B cell (primary cell): ENCODE measurements around the gene VPS72. TPM values are rescaled to one million over a fixed set of nuclear protein-coding genes. Genes with fewer than 3 reads are reported as not detected.
"Not testable (repeated sequence)": the region's sequence is repeated elsewhere in the genome, so short reads cannot be mapped to it uniquely, and the experiment has no call there.

ENCODE experiments used
- ATAC-seq: fragments of 200-7000 bp; cut with Tn5 transposase; one replicate; pipeline ENCODE4 v1.10.0; 2021; ENCODE audit warnings: low read depth, mild to moderate bottlenecking, moderate number of reproducible peaks, moderate library complexity
- CTCF ChIA-PET: fragments of 350-600 bp; sonication (Branson Sonifier 250); formaldehyde crosslinking; loops from one replicate; lab custom pipeline; 2021; ENCODE audit warnings: antibody characterized with exemption, inconsistent platforms; lab: Charles Lee
- POLR2A ChIA-PET: fragments of 350-600 bp; sonication (Branson Sonifier 250); formaldehyde crosslinking; loops from one replicate; lab custom pipeline; 2021; ENCODE audit warnings: antibody characterized with exemption; lab: Charles Lee
- DNase-seq: peaks from one replicate; pipeline ENCODE4 v3.0.0; 2013
- H2AFZ ChIP-seq: 2 replicates; pipeline ENCODE4 v1.6.1; 2012; ENCODE audit warnings: mild to moderate bottlenecking, low read depth, low read length; ENCODE audit not compliant: insufficient read depth, poor library complexity, severe bottlenecking
- H3K27ac ChIP-seq, 2 donors: 1 replicate in 1 of 2; 2 replicates in 1 of 2; pipeline ENCODE4 v1.5.1; 2012 to 2013; ENCODE audit warnings: low read length in 2 of 2, mild to moderate bottlenecking in 2 of 2, moderate library complexity in 1 of 2
- H3K27me3 ChIP-seq, 4 experiments: fragments of 200-600 bp in 1 of 4; sonication (generic) in 1 of 4; replicated peaks in 1 of 4; 1 replicate in 2 of 4; 2 replicates in 2 of 4; pipeline versions ENCODE4 v1.6.1 to v1.7.0; 2013 to 2016; ENCODE audit warnings: low read length in 3 of 4, mild to moderate bottlenecking in 2 of 4, mixed read lengths in 1 of 4, moderate library complexity in 1 of 4; ENCODE audit not compliant: insufficient read depth in 4 of 4, control insufficient read depth in 3 of 4; ENCODE audit errors: control extremely low read depth in 1 of 4
- H3K36me3 ChIP-seq, 2 experiments: replicated peaks in 1 of 2; 1 replicate in 1 of 2; 2 replicates in 1 of 2; pipeline versions ENCODE4 v1.6.1 to v1.7.1; 2013; ENCODE audit warnings: low read length in 1 of 2; ENCODE audit not compliant: insufficient read depth in 2 of 2, control insufficient read depth in 1 of 2; ENCODE audit errors: control extremely low read depth in 1 of 2, extremely low read depth in 1 of 2
- H3K4me1 ChIP-seq, 2 donors: fragments of 200-600 bp in 1 of 2; sonication (generic) in 1 of 2; 1 replicate in 1 of 2; 2 replicates in 1 of 2; pipeline versions ENCODE4 v1.5.1 to v1.6.1; 2013 to 2017; ENCODE audit warnings: low read length in 2 of 2; ENCODE audit not compliant: control insufficient read depth in 2 of 2, insufficient read depth in 2 of 2
- H3K4me2 ChIP-seq: replicated peaks from 2 replicates; pipeline ENCODE3; 2012; ENCODE audit warnings: mild to moderate bottlenecking, low read depth, low read length; ENCODE audit not compliant: poor library complexity, severe bottlenecking
- H3K4me3 ChIP-seq, 5 experiments: fragments of 200-600 bp in 1 of 5; sonication (generic) in 1 of 5; 1 replicate in 3 of 5; 2 replicates in 2 of 5; pipeline versions ENCODE4 v1.5.1 to v1.7.0; 2011 to 2016; ENCODE audit warnings: low read length in 4 of 5, mild to moderate bottlenecking in 4 of 5, low read depth in 2 of 5, control low read depth in 1 of 5, moderate library complexity in 1 of 5; ENCODE audit not compliant: insufficient read depth in 1 of 5; ENCODE audit errors: control extremely low read depth in 1 of 5, extremely low read depth in 1 of 5
- H3K79me2 ChIP-seq: fragments of 200-600 bp; sonication (generic); one replicate; pipeline ENCODE4 v1.6.0; 2016; ENCODE audit warnings: low read length; ENCODE audit not compliant: control insufficient read depth, insufficient read depth
- H3K9ac ChIP-seq: fragments of 200-600 bp; sonication (generic); 2 replicates; pipeline ENCODE4 v1.6.1; 2017; ENCODE audit warnings: mild to moderate bottlenecking, low read length, moderate library complexity
- H3K9me3 ChIP-seq, 3 donors: one replicate each; pipeline versions ENCODE4 v1.6.1 to v1.7.1; 2013; ENCODE audit warnings: low read length in 2 of 3; ENCODE audit not compliant: control insufficient read depth in 2 of 3, insufficient read depth in 1 of 3; ENCODE audit errors: control extremely low read depth in 1 of 3
- H4K20me1 ChIP-seq: 2 replicates; pipeline ENCODE4 v1.6.0; 2012; ENCODE audit warnings: mild to moderate bottlenecking, low read length; ENCODE audit not compliant: insufficient read depth, control insufficient read depth, poor library complexity, severe bottlenecking
- H3K27ac Mint-ChIP-seq: one replicate; pipeline ENCODE4 v1.8.0; 2021; ENCODE audit warnings: mixed read lengths
- H3K27me3 Mint-ChIP-seq: one replicate; pipeline ENCODE4 v1.8.0; 2021; ENCODE audit warnings: mixed read lengths
- H3K4me1 Mint-ChIP-seq: one replicate; pipeline ENCODE4 v1.8.0; 2021; ENCODE audit warnings: mixed read lengths
- H3K4me3 Mint-ChIP-seq: one replicate; pipeline ENCODE4 v1.8.0; 2021; ENCODE audit warnings: mixed read lengths
- H3K9me3 Mint-ChIP-seq: one replicate; pipeline ENCODE4 v1.8.0; 2022; ENCODE audit warnings: mixed read lengths; ENCODE audit not compliant: insufficient read depth
- CTCF ChIP-seq: fragments of 200-600 bp; IDR thresholded peaks from one replicate; pipeline ENCODE4 v1.8.0; 2022; ENCODE audit warnings: antibody characterized with exemption, mild to moderate bottlenecking
- EZH2 ChIP-seq: IDR thresholded peaks from 2 replicates; pipeline ENCODE4 v1.6.1; 2012; ENCODE audit warnings: borderline replicate concordance, low read depth, mild to moderate bottlenecking, moderate library complexity, low read length; ENCODE audit not compliant: insufficient read depth, poor library complexity, severe bottlenecking
- WGBS: methylation state at CpG from one replicate; pipeline ENCODE4 v1.1.5; 2013; ENCODE audit warnings: missing lambda C conversion rate; ENCODE audit not compliant: insufficient coverage; 5-methylcytosine and 5-hydroxymethylcytosine counted together
- intact Hi-C: fragments of 100-400 bp; cut with micrococcal nuclease; formaldehyde crosslinking; loops from one replicate; pipeline ENCODE4 v1.10.0; 2022
- polyA plus RNA-seq: library from polyadenylated mRNA; depleted of rRNA; stranded (reverse); fragments of >200 nt; gene quantifications from 2 replicates; pipeline ENCODE4 v1.2.3, GENCODE V29; 2012
- total RNA-seq, 2 donors: library from RNA; stranded (reverse); fragments of 120-200 nt in 1 of 2; gene quantifications; 1 replicate in 1 of 2; 2 replicates in 1 of 2; pipeline versions ENCODE4 v1.2.3 to v1.2.4, GENCODE V29; 2013 to 2022

The VPS72 gene
- total and polyA plus RNA-seq, 2 donors (not counting 1 experiment from before 2014, with no cell fraction given) = 42.1 to 48.7 TPM

GRCh38 chr1:151193304-151193703 lies 3.3 kb upstream of the VPS72 start:
- no peak overlapping the region for H3K27ac Mint-ChIP-seq
- WGBS = 90% methylated on average over 5 of the region's 6 CpGs

GRCh38 chr1:151192047-151192446 lies 2.0 kb upstream of the VPS72 start:
- ChIA-PET CTCF (interaction anchor here (0.7 to 0.9 kb wide), 2 partner anchors 21 to 24 kb away, joined by 3 to 5 read pairs; no protein-coding TSS in a partner anchor), POLR2A (no interaction called here)
- Histone ChIP-seq H3K36me3 (no peaks in the 10 kb centered on the region), H3K4me1 (peaks cover 13 to 22% of the 10 kb centered on the region in 2 donors), H2AFZ (no peak overlapping the region), H3K27ac (no peak overlapping the region), H3K9ac (no peak overlapping the region), H3K79me2 (peaks cover 29% of the 10 kb centered on the region), H3K27me3 (peaks cover 0 to 2% (median 0%) of the 10 kb centered on the region in 4 experiments), H3K9me3 (no peaks in the 10 kb centered on the region), H4K20me1 (no peaks in the 10 kb centered on the region), H3K4me2 (no peak overlapping the region), H3K4me3 (no peak overlapping the region)
- Mint-ChIP-seq H3K4me3 (no peak overlapping the region), H3K27me3 (no peaks in the 10 kb centered on the region), H3K9me3 (no peaks in the 10 kb centered on the region), H3K27ac (no peak overlapping the region), H3K4me1 (peaks cover 26% of the 10 kb centered on the region)
- 68% methylated on average over 3 of the region's 7 CpGs for WGBS
- DNase-seq (no peak), ATAC-seq (no peak)
- TF ChIP-seq CTCF (no peak), EZH2 (no peak)
- intact Hi-C loops = no loop called here

More at GRCh38 chr1:151193304-151193703, 3.3 kb upstream of the VPS72 start:
- no peak overlapping the region for H3K4me3 ChIP-seq
- H3K27me3 ChIP-seq = peaks cover 0 to 2% (median 0%) of the 10 kb centered on the region in 4 experiments
- H3K9ac ChIP-seq = no peak overlapping the region
- DNase-seq (no peak), ATAC-seq (no peak)
- intact Hi-C loops = no loop called here
- peaks cover 22% of the 10 kb centered on the region for H3K79me2 ChIP-seq
- no peaks in the 10 kb centered on the region for H3K9me3 ChIP-seq
- Mint-ChIP-seq H3K4me1 (peaks cover 31% of the 10 kb centered on the region), H3K27me3 (no peaks in the 10 kb centered on the region), H3K9me3 (no peaks in the 10 kb centered on the region), H3K4me3 (no peak overlapping the region)
- no peak overlapping the region for H3K4me2 ChIP-seq
- TF ChIP-seq CTCF = no peak
- no peak for TF ChIP-seq EZH2
- POLR2A ChIA-PET = interaction anchor here (0.6 kb wide), 2 partner anchors 329 to 1091 kb away, joined by 3 to 4 read pairs; no protein-coding TSS in a partner anchor
- H3K36me3 ChIP-seq = no peaks in the 10 kb centered on the region
- H3K4me1 ChIP-seq = peaks cover 17 to 27% of the 10 kb centered on the region in 2 donors
- H2AFZ ChIP-seq = no peak overlapping the region
- no peak overlapping the region for H3K27ac ChIP-seq
- no peaks in the 10 kb centered on the region for H4K20me1 ChIP-seq
- CTCF ChIA-PET = interaction anchor here (1.5 kb wide), 1 partner anchor 59 kb away, joined by 6 read pairs; no protein-coding TSS in a partner anchor

- H4K20me1 ChIP-seq, POLR2A ChIA-PET, intact Hi-C loops, DNase-seq, ATAC-seq, H3K27ac Mint-ChIP-seq, H3K27me3 ChIP-seq, H2AFZ ChIP-seq, H3K27me3 Mint-ChIP-seq, H3K9me3 Mint-ChIP-seq, H3K27ac ChIP-seq, H3K9me3 ChIP-seq: not testable (repeated sequence)
- Histone ChIP-seq H3K79me2 (peaks cover 32% of the 10 kb centered on the region), H3K4me3 (peak overlapping the region in 3 of 5 experiments; percentile 74 to 92 (median 91)), H3K36me3 (peaks cover 6 to 16% of the 10 kb centered on the region in 2 experiments), H3K4me2 (peak overlapping the region; percentile 81), H3K4me1 (peaks cover 13 to 22% of the 10 kb centered on the region in 2 donors), H3K9ac (peak overlapping the region; percentile 89)
- H3K4me1 Mint-ChIP-seq = peaks cover 26% of the 10 kb centered on the region
- 83% methylated on average over 5 of the region's 8 CpGs for WGBS
- H3K4me3 Mint-ChIP-seq = peak overlapping the region; percentile 96
- CTCF ChIA-PET = interaction anchor here (1.5 kb wide), 1 partner anchor 139 kb away, joined by 3 read pairs; the partner anchor contains the start of gene PI4KB
Measured at GRCh38 chr1:151188667-151189066, 1.3 kb downstream of the VPS72 start.
